Measurements from ENCODE around the gene LCN15.

Gene LCN15

DNA sequence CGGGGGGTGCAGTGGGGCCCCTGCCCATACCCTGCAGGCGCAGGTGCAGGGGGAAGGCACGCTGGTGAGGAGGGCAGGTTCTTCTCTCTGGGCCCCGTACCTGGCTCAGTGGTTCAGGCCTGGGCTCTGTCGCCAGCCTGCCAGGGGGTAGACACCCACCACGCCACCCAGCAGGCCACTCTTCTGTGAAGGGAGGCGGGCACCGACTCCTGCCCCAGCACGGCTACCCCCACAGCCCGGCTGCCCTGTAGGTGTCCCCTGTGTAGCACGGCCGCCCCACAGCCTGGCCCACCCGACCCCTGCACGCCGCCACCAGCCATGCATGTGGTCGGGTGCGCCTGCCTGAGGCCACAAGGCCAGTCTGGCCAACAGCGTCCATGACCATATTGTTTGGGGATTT is 17.7 kb downstream of the LCN15 start:
- Histone ChIP-seq H3K36me3 (ENCODE audit: control insufficient read depth, insufficient read depth, low read length) (no peaks in the 10 kb centered on the region), H3K9ac (ENCODE audit: low read length) (no peak overlapping the region), H3K4me1 (ENCODE audit: control insufficient read depth, insufficient read depth, low read length) (peaks cover 7% of the 10 kb centered on the region), H3K9me3 (ENCODE audit: control insufficient read depth, low read length) (no peaks in the 10 kb centered on the region), H3K4me3 (ENCODE audit: low read length) (no peak overlapping the region), H3K27me3 (ENCODE audit: control insufficient read depth, insufficient read depth, low read length) (peaks cover 22% of the 10 kb centered on the region)

DNA sequence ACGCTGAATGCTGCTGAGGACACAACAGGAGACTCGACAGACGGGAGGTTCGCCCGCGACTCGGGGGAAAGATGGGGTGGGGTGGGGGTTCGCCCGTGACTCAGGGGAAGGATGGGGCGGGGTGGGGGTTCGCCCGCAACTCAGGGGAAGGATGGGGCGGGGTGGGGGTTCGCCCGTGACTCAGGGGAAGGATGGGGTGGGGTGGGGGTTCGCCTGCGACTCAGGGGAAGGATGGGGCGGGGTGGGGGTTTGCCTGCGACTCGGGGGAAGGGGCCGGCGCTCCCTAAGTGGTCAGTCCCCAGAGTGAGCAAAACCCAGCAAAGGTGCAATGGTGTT is 18.2 kb downstream of the LCN15 start:
- H3K9ac ChIP-seq (ENCODE audit: low read length), result no peak overlapping the region
- H3K9me3 ChIP-seq (ENCODE audit: control insufficient read depth, low read length), result no peaks in the 10 kb centered on the region
- H3K27me3 ChIP-seq (ENCODE audit: control insufficient read depth, insufficient read depth, low read length), result peaks cover 27% of the 10 kb centered on the region
- peaks cover 12% of the 10 kb centered on the region for H3K4me1 ChIP-seq (ENCODE audit: control insufficient read depth, insufficient read depth, low read length)
- no peak overlapping the region for H3K4me3 ChIP-seq (ENCODE audit: low read length)
- H3K36me3 ChIP-seq (ENCODE audit: control insufficient read depth, insufficient read depth, low read length), result no peaks in the 10 kb centered on the region

DNA sequence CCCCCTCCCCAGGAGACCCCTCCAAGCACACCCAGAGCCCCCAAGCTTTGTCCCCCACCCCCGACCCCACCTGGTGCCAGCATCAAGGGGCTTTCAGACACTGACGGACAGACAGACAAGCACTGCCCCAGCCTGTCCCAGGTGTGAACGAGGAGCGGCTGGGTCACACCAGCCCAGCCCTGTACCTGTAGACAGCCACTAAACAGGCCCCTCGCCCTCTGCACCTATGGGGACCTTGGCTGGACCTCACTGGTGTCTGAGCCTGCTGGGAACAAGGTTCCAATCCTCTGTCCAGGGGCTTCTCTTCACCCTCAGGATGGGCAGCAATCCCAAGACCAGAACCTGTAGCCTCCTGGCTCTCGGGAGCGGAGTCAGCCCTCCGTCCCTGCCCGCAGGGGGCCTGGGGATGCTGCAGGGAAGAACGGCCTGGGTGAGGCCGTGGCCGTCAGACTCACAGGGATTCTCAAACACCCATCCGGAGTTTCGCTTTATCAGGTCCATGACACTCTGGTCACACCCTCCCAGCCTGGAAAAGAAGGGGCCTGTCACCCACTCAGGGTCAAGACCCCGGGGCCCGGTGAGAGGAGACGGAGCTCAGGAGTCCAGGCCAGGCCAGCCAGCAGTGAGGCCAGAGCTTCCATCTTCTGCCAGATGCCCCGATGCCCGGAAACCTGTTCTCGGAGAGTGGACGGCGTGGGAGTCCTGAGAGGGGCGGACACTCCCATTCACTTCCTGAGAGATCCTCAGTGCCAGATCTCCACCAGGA is 18.7 kb downstream of the LCN15 start:
- H3K4me3 ChIP-seq (ENCODE audit: low read length), result no peak overlapping the region
- H3K9me3 ChIP-seq (ENCODE audit: control insufficient read depth, low read length), result no peaks in the 10 kb centered on the region
- H3K27me3 ChIP-seq (ENCODE audit: control insufficient read depth, insufficient read depth, low read length), result peaks cover 32% of the 10 kb centered on the region
- no peak overlapping the region for H3K9ac ChIP-seq (ENCODE audit: low read length)
- no peaks in the 10 kb centered on the region for H3K36me3 ChIP-seq (ENCODE audit: control insufficient read depth, insufficient read depth, low read length)
- H3K4me1 ChIP-seq (ENCODE audit: control insufficient read depth, insufficient read depth, low read length), result peaks cover 12% of the 10 kb centered on the region

DNA sequence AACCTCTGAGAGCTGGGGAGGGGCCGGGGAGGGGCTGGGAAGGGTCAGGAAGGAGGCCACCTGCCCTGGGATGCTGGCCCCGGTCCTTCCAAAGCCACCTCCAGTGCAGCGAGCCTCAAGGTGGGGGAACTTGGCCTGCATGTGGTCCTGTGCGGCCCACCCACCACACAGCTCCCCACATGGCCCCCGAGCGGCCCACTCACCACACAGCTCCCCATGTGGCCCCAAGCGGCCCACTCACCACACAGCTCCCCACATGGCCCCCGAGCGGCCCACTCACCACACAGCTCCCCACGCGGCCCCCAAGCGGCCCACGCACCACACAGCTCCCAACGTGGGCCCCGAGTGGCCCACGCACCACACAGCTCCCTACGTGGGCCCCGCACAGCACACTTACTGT is 19.5 kb downstream of the LCN15 start:
- no peaks in the 10 kb centered on the region for H3K36me3 ChIP-seq (ENCODE audit: control insufficient read depth, insufficient read depth, low read length)
- H3K9me3 ChIP-seq (ENCODE audit: control insufficient read depth, low read length), result no peaks in the 10 kb centered on the region
- H3K27me3 ChIP-seq (ENCODE audit: control insufficient read depth, insufficient read depth, low read length), result peaks cover 40% of the 10 kb centered on the region
- peaks cover 12% of the 10 kb centered on the region for H3K4me1 ChIP-seq (ENCODE audit: control insufficient read depth, insufficient read depth, low read length)
- H3K4me3 ChIP-seq (ENCODE audit: low read length), result no peak overlapping the region
- no peak overlapping the region for H3K9ac ChIP-seq (ENCODE audit: low read length)

DNA sequence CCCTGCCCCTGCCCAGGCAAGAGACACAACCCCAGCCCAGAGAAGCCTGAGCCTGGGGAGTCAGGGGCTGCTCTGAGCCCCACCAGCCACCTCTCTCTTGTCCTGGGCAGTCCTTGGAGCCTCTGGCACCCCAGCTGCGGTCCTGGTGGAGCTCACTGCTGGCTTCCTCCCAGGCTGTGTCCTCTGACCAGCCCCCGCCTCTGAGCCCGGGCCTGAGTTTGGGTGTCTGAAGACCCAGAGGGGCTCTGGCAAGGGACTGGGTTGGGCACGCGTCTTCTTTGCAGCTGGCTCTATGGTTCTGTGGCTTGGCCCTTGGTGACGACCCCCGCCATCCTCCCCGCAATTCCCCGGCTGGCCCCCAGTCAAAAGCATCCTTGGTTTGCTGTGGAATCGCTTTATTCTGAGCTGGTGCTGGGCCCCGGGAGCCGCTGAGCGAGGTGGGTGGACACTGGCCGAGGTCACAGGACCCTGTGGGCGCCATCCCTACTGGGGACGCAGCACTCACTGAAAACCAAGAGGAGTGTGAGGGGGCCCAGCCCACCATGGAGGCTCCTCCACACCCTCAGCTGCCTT is 20.6 kb downstream of the LCN15 start:
- H3K9ac ChIP-seq (ENCODE audit: low read length), result no peak overlapping the region
- peaks cover 12% of the 10 kb centered on the region for H3K4me1 ChIP-seq (ENCODE audit: control insufficient read depth, insufficient read depth, low read length)
- no peak overlapping the region for H3K4me3 ChIP-seq (ENCODE audit: low read length)
- no peaks in the 10 kb centered on the region for H3K36me3 ChIP-seq (ENCODE audit: control insufficient read depth, insufficient read depth, low read length)
- no peaks in the 10 kb centered on the region for H3K9me3 ChIP-seq (ENCODE audit: control insufficient read depth, low read length)
- peaks cover 40% of the 10 kb centered on the region for H3K27me3 ChIP-seq (ENCODE audit: control insufficient read depth, insufficient read depth, low read length)

DNA sequence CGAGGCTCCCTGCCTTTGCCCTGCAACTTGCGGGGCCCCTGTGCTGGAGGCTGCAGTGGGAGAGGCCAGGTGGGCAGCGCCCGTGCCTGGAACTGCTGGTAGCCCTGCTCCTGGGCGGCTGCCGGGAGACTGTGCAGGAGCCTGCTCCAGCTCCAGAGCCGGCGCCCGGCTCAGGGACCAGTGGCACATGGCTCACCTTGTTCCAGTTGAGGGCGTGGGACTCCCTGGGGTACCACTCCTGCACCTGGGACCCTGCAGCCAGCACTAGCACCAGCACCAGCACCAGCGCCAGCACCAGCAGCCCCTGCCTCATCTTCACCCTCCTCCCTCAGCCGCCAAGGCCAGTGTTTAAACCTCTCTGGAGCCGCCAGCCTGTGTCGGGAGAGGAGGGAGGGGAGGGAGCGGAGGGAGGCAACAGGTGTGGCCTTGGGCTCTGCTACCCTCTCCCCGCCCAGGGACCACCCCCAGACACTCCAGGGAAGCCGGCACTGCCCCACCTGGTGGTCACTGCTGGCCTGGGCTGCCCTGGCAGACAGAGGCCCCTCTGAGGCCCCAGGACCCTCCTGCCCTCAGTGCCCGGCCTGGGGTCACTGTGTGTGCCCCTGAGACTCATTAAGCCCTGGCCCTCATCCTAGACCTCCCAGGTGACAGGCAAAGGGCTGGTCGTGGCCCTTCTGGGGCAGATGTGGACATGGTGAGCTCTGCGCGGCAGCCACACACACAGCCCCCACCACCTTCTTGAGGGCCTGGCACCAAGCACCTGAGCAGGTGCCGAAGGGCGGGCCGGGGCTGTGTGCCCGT is 21.5 kb downstream of the LCN15 start, which contains the start of gene LCN10:
Gene LCN10 (minus strand): TSS at position 350 of the 801 bp plus-strand sequence. CDS start 37 bp downstream, at position 313.
- no peak within 1 kb of the TSS for H3K4me3 ChIP-seq (ENCODE audit: low read length)

DNA sequence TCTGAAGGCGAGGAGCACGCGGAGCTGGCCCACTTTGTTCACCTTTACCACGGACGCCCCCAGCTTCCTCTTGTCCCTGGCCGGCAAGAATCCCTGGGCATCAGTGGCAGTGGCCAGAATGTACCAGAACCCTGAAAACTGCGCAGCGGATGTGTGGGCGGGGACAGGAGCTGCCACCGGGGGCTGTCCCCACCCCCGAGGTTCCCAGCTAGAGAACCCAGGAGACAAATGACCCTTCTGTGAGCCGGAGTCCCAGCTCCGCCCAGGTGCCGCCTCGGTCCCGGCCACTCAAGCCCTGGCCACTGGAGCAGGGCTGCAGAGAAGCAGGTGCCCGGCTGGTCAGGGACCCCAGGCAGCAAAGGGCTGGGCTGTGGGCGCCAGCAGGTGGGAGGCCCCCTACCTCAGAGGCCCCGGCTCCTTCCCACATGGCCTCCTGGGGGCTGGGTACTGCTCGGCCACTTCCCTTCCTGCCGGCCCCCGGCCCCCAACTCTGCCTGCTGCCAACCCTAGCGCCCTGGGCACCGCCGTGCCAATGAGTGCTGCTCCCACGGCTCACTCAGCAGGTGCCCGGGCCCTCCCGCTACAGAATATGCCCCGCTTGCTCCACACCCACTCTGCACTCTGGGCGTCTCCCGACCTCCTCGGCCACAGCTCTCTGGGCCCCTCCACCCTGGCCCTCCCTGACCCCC is 22.3 kb downstream of the LCN15 start:
- H3K27me3 ChIP-seq (ENCODE audit: control insufficient read depth, insufficient read depth, low read length), result peaks cover 40% of the 10 kb centered on the region
- H3K36me3 ChIP-seq (ENCODE audit: control insufficient read depth, insufficient read depth, low read length), result no peaks in the 10 kb centered on the region
- H3K9ac ChIP-seq (ENCODE audit: low read length), result no peak overlapping the region
- H3K9me3 ChIP-seq (ENCODE audit: control insufficient read depth, low read length), result no peaks in the 10 kb centered on the region
- peaks cover 12% of the 10 kb centered on the region for H3K4me1 ChIP-seq (ENCODE audit: control insufficient read depth, insufficient read depth, low read length)
- no peak overlapping the region for H3K4me3 ChIP-seq (ENCODE audit: low read length)

More for the DNA sequence above, 21.5 kb downstream of the LCN15 start, which contains the start of gene LCN10:
- Histone ChIP-seq H3K36me3 (ENCODE audit: control insufficient read depth, insufficient read depth, low read length) (no peaks in the 10 kb centered on the region), H3K4me1 (ENCODE audit: control insufficient read depth, insufficient read depth, low read length) (peaks cover 12% of the 10 kb centered on the region), H3K9me3 (ENCODE audit: control insufficient read depth, low read length) (no peaks in the 10 kb centered on the region), H3K9ac (ENCODE audit: low read length) (no peak within 1 kb of the TSS), H3K27me3 (ENCODE audit: control insufficient read depth, insufficient read depth, low read length) (peaks cover 40% of the 10 kb centered on the region)

DNA sequence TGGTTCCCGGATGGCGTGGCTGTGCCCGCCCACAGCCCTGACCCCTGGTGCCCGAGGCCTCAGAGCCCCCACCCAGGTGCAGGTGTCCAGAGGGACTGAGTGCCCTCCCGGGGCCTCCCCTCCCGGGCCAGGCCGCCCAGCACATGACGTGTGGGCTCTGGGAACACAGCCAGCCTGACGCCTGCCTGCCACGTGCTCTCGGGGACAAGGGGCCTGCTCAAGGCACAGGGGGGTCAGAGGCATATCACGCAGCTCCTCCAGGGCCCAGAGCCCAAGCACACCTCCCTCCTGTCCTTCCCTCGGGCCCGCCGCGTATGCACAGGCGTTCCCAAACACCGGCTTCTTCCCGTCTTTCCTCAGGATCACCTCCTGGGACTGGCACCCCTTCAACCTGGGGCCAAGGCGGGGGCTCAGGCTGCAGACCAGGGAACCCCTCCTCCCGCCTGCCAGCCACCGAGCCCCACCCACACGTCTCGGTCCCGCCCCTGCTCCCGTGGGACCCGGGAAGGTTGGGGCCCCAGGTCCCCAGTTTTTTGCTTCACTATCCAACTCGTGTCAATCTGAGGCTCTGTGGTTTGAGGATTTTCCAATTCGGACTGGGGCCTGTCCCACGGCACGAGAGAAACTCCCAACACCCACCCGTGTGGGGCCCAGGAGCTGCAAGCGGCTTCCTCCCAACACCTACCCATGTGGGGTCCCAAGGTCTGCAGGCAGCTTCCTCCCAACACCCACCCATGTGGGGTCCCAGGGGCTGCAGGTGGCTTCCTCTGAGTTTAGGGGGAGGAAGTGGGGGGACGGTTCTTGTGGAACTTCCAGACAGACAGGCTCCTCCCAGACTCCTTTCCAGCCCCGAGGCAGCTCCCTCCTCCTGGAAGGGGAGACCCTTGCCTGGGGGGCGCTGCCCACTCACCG is 23.1 kb downstream of the LCN15 start:
- no peaks in the 10 kb centered on the region for H3K9me3 ChIP-seq (ENCODE audit: control insufficient read depth, low read length)
- no peaks in the 10 kb centered on the region for H3K36me3 ChIP-seq (ENCODE audit: control insufficient read depth, insufficient read depth, low read length)
- peaks cover 12% of the 10 kb centered on the region for H3K4me1 ChIP-seq (ENCODE audit: control insufficient read depth, insufficient read depth, low read length)
- peaks cover 40% of the 10 kb centered on the region for H3K27me3 ChIP-seq (ENCODE audit: control insufficient read depth, insufficient read depth, low read length)
- no peak overlapping the region for H3K4me3 ChIP-seq (ENCODE audit: low read length)
- H3K9ac ChIP-seq (ENCODE audit: low read length), result no peak overlapping the region

DNA sequence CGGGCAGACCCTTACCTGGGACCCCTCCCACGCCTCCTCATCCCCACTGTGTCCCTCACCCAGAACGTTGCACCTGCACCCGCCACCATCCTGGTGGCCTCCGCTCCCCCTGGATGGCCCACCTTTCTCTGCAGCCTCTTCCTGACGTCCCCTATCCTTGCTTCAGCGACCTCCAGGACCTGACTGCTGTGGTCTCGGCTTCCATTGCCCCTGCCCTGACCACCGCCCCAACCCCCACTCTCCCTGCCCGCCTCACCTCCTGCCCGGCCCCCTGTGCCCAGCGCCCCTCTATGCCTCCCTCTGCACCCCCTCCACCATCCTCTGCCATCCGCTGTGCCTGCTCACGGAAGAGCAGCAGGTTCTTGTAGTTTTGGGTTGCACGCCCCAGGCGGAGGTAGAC is 23.8 kb downstream of the LCN15 start:
- Histone ChIP-seq H3K4me3 (ENCODE audit: low read length) (no peak overlapping the region), H3K9me3 (ENCODE audit: control insufficient read depth, low read length) (no peaks in the 10 kb centered on the region), H3K27me3 (ENCODE audit: control insufficient read depth, insufficient read depth, low read length) (peaks cover 40% of the 10 kb centered on the region)

DNA sequence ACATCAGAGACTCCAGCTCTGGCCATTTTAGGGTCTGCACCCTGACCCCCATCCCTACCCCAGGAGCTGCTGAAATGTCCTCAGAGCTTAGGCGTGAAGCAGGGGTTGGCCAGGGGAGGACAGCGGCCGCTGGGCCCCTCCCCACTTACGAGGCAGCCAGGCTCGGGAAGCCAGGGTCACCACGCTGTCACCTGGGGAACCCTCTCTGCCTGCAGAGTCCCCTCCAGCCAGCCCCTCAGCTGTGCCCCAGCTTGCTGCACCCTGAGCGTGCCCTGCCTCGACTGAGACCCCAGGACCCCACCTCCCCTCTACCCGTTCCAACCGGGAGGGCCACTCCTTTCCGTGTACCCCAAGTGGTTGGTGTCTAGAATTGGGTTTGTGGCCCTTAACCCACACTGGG is 24.2 kb downstream of the LCN15 start:
- no peak overlapping the region for H3K9ac ChIP-seq (ENCODE audit: low read length)
- no peaks in the 10 kb centered on the region for H3K36me3 ChIP-seq (ENCODE audit: control insufficient read depth, insufficient read depth, low read length)
- peaks cover 40% of the 10 kb centered on the region for H3K27me3 ChIP-seq (ENCODE audit: control insufficient read depth, insufficient read depth, low read length)
- peaks cover 12% of the 10 kb centered on the region for H3K4me1 ChIP-seq (ENCODE audit: control insufficient read depth, insufficient read depth, low read length)
- no peaks in the 10 kb centered on the region for H3K9me3 ChIP-seq (ENCODE audit: control insufficient read depth, low read length)
- no peak overlapping the region for H3K4me3 ChIP-seq (ENCODE audit: low read length)

More for the DNA sequence above, 23.8 kb downstream of the LCN15 start:
- Histone ChIP-seq H3K4me1 (ENCODE audit: control insufficient read depth, insufficient read depth, low read length) (peaks cover 12% of the 10 kb centered on the region), H3K9ac (ENCODE audit: low read length) (no peak overlapping the region), H3K36me3 (ENCODE audit: control insufficient read depth, insufficient read depth, low read length) (no peaks in the 10 kb centered on the region)

DNA sequence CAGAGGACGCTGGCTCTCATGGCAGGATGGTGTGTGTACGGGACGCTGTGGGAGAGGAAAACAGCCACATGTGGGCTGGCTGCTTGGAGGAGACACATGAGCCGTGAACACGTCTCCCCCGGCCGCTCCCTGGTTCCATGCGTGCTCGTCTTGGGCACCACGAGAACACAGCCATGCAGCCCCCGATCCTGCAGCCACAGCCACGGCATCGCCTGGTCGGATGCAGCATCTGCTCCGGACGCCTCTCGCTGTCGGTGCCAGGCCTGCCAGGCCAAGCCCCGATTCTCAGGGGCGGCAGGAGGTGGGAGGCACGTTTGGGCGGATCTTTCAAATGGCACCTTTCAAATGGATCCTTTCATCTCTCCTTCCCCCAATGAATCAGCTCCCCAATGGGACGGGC is 24.8 kb downstream of the LCN15 start:
- Histone ChIP-seq H3K27me3 (ENCODE audit: control insufficient read depth, insufficient read depth, low read length) (peaks cover 40% of the 10 kb centered on the region), H3K9ac (ENCODE audit: low read length) (no peak overlapping the region), H3K4me3 (ENCODE audit: low read length) (no peak overlapping the region)

More for the DNA sequence above, 24.8 kb downstream of the LCN15 start:
- no peaks in the 10 kb centered on the region for H3K9me3 ChIP-seq (ENCODE audit: control insufficient read depth, low read length)
- H3K36me3 ChIP-seq (ENCODE audit: control insufficient read depth, insufficient read depth, low read length), result no peaks in the 10 kb centered on the region
- peaks cover 12% of the 10 kb centered on the region for H3K4me1 ChIP-seq (ENCODE audit: control insufficient read depth, insufficient read depth, low read length)
